Activated CD4-positive, alpha-beta T cell treated with anti-CD3 and anti-CD28 coated beads, Interleukin-2, amount 50 U/mL, for 4 hours (primary cell): Measurements from ENCODE around the gene FXYD6.

ENCODE experiments used
- DNase-seq, 2 experiments: peaks; one replicate each; pipeline ENCODE4 v3.0.0-alpha.2; 2020

Gene FXYD6

DNA sequence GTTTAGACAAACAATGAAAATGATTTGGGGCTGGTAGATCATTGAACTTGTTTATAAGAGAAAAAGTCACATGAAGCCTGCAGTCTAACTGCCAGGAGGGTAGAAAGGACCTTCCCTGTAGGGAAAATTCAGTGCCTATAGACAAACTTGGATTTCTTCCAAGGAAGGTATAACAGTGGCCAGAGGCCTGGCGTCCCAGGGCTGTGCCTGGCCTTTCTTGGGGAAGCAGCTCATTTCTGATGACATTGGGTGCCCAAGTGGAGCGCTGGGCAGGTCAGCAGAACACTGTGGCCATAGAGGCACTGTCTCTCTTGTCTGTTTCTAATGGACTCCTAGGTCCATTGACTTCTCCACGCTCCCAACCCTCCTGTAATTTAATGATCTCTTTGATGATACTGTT, 6.6 kb upstream of the FXYD6 start:
- DNase-seq: no peak

GRCh38 chr11:117882311-117882905, 6.0 kb upstream of the FXYD6 start:
- DNase-seq: no peak

GRCh38 chr11:117881217-117881616, 4.8 kb upstream of the FXYD6 start:
- DNase-seq: no peak

DNA sequence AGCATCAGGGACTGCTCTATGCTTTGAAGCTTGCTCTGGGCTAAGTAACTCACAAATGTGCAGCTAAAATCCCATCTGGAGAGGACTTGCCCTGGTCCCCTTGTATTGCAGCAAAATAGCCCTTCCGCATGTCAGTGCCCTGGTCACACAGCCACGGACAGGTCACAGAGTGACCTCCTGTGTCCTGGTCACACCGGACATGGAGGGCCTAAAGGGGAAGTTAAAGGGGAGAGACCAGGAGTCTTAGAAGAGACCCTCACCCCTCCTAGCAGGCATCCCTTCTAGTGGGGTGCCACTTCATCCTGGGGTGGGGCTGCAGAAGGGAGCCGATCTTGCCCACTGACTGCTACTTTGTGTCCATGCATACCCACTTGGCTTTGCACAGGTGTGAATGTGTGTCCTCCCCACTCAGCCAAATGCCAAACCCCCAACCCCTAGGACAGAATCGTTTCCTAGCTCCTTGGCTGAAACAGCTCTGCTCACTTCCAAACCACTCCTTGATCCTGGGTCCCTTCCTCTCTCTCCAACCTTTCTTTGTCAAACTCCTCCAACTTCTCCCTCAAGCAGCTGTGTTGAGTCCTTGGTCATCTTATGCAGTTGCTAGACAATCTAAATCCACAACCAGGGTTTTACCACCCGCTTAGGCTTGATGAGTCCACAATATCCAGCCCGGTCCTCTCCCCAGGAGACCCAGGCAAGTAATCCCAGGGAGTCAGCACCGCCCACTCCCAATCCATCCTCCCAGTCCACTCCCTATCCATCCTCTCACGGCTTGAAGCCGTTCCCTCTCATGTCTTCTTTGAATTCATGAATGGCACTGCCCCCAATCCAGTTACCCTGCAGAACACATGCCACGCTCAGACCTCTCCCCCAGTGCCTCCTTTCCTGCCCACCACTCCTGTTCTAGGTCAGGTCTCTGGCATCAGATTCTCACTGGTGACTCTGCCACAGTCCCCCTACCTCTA, 3.3 kb upstream of the FXYD6 start:
- no peak for DNase-seq

- DNase-seq: no peak
These were observed 2.5 kb upstream of the FXYD6 start for GRCh38 chr11:117878939-117879475.

- DNase-seq: no peak
These were observed 2.0 kb upstream of the FXYD6 start for GRCh38 chr11:117878314-117878938.

- no peak for DNase-seq
These were observed 794 bp upstream of the FXYD6 start for GRCh38 chr11:117877120-117877784.

DNA sequence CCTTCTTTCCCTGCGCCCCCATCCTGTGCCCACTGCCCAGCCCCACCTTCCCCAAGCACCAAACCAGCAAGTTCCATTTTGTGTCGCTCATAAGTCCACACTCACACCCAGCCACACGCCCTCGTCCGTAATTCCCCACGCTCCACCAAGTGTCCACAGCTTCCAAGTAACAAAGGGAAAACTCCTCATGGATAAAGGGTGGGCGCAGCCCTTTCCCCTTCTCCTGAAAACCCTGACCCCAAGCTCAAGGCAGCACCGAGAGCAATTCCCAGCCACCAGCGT, 458 bp downstream of the FXYD6 start:
- DNase-seq: no peak

DNA sequence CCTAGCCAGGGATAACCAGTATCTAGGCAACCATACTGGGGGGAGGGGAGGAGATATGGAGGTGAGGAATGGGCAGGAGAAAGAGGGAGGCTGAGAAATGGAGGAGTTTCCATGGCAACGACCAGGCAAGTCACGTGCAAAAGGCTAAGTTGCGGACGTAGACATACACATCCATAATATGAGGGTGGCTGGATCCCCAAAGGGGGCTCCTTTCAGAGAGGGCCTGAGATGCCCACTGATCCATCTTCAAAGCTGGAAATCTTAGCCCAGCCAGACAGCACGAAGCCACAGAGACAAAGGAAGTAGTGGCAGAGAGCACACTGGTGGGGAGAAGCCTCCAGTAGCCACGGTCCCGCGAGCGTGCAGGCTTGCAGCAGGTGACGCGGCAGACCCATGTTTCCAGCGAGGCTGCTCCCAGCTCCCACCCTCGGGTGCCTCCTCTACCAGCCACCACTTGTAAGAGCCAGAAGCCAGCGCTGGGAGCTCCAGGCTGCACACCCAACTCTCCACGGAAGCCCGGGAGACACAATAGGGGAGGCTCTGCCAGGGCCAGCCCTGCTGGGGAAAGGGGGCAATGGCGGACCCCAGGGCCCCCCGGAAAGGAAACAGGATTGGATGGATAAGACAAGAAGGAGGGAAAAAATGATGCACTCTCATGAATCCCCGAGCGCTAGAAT, 938 bp downstream of the FXYD6 start:
- DNase-seq: peak; percentile 14 to 15

- DNase-seq: no peak
These were observed 1.5 kb downstream of the FXYD6 start for GRCh38 chr11:117874910-117875381.

DNA sequence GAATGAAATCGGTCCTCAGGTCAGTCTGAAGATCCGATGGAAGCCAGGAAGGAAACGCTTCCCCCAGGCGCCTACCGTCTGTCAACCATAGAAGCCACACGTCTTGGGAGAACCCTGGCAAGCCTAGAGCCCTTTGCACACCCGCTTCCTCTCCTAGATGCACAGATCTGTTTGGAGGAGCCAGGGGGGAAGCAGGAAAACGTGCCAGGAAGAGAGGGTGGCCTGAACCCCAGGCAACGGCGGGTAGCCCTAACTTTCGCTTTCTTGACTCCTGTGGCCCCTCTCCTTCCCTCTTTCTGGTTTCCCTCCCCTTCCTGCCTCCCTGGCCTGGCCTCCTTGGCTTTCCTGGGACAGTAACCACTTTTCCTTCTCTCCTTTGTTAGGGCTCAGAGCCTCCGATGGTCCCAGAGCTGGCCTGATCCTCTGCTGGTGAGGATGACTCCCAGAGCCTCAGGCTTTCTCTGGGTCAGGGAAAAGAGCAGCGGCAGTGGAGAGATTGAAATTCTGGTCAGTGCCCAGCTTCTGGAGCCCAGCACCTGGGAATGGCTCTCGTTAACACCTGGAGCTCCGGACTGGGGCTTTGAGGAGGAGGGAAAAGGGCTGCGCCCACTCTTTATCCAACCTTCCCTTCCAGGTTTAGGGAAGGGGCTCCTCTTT, 2.1 kb downstream of the FXYD6 start:
- DNase-seq: no peak

GRCh38 chr11:117873828-117874125, 2.7 kb downstream of the FXYD6 start:
- DNase-seq: no peak

DNA sequence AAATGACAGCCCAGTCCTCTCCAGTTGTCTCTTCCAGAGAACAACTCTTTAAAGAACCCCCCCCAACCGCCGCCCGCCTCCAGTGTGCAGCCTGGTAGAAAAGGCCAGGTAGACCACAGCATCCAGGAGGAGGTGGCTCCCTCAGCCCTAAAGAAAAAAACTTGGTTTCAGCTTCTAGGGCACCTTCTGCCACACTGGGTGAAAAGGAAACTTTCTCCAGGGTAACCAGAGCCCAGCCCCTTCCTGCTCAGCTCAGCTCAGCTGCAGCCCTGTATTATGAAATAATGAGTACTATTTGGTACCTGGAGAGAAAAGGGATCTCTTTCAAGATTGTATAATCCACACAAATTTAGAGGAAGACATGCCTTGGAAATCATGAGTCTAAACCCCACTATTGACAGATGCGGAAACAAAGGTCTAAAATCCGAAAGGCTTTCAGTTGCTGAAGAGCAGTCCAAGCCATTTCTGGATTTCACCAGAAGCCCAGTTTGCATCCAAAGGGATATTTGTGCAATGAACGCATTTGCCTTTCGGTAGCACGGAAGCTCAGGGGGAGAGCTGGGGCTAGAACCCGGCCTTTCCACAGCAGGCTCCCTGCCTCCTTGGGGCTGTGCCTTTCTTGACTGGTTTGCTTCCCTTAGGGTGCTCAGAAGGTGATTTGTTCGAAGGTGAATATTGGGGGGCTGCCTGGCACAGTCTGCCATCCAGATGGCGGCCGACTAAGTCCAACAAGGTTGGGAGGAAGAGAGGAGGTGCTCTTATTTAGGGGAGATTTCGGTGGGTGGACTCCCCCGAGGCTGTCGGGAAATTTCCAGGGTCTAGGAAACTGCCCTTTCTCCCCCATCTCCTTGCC, 3.3 kb downstream of the FXYD6 start:
- no peak for DNase-seq

DNA sequence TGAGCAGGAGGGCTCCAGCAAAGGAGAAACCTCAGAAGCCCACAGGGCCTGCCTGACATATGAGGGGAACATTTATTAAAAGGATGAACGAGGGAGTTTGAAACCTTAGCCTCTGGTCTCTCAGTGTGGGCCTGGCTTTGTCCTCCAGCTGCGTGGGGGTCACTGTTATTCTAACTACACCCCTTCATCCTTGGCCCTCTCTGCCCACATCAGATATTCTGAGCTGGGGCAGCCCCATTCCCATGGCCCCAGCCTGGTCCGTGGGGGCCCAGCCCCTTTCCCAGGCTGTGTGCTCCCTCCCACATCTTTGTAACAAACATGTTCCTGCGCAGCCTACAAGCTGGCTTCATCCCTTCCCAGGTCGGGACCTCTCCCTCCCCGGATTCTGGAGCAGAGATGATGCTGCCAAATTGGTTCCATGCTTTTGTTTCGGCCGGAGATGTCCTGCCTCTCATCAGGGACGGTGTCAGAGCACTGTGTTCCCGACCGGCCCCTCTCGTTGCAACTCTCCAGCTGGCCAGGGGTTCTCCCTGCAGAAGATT, 4.0 kb downstream of the FXYD6 start:
- DNase-seq: no peak

- DNase-seq: no peak
These were observed 4.7 kb downstream of the FXYD6 start for GRCh38 chr11:117871784-117872183.

- DNase-seq: no peak
These were observed 5.3 kb downstream of the FXYD6 start for GRCh38 chr11:117871160-117871559.

- DNase-seq: no peak
These were observed 6.1 kb downstream of the FXYD6 start for GRCh38 chr11:117870103-117870952.

- no peak for DNase-seq
These were observed 6.9 kb downstream of the FXYD6 start for GRCh38 chr11:117869604-117870003.

GRCh38 chr11:117868815-117869561, 7.5 kb downstream of the FXYD6 start:
- DNase-seq: no peak
